Motor neuron (in vitro differentiated cells): Measurements from ENCODE around the gene LAMB4. TPM values are rescaled to one million over a fixed set of nuclear protein-coding genes. Genes with fewer than 3 reads are reported as not detected.

Experiments
- ATAC-seq, 8 experiments: fragments of 200-7000 bp; cut with Tn5 transposase; replicated peaks in 6 of 8; 2 replicates each; pipeline ENCODE4 v1.8.0; 2021; ENCODE audit warnings: mild to moderate bottlenecking in 8 of 8, moderate library complexity in 8 of 8
- H3K27ac ChIP-seq, 2 donors: fragments of 250-450 bp; sonication (Bioruptor Pico); 2 replicates each; pipeline ENCODE4 v1.9.0; 2021; ENCODE audit warnings: antibody characterized with exemption in 2 of 2, mild to moderate bottlenecking in 2 of 2, moderate library complexity in 1 of 2
- H3K4me1 ChIP-seq, 2 donors: fragments of 250-450 bp; sonication (Bioruptor Pico); replicated peaks in 1 of 2; 2 replicates each; pipeline ENCODE4 v1.6.1; 2021; ENCODE audit warnings: antibody characterized with exemption in 2 of 2, mild to moderate bottlenecking in 2 of 2, moderate library complexity in 1 of 2
- H3K4me3 ChIP-seq, 5 donors: fragments of 250-450 bp; sonication (Bioruptor Pico); 2 replicates each; pipeline ENCODE4 v1.9.0; 2021; ENCODE audit warnings: antibody characterized with exemption in 5 of 5, mild to moderate bottlenecking in 5 of 5, moderate library complexity in 4 of 5
- WGBS, 10 experiments: fragments of 450-650 bp; shearing (Covaris generic); methylation state at CpG; one replicate each; pipeline ENCODE4 v1.0.0; 2022; 5-methylcytosine and 5-hydroxymethylcytosine counted together
- in situ Hi-C, 9 experiments: fragments of 400-800 bp; cut with MboI; loops; one replicate each; pipeline ENCODE4 v1.15.0; 2021; ENCODE audit warnings: low sequenced_read_pairs in 9 of 9, low pct_unique_long_range_greater_than_20kb in 2 of 9; ENCODE audit not compliant: unreplicated experiment in 9 of 9
- total RNA-seq, 8 experiments: library from RNA; unstranded; fragments of 300-600 nt; gene quantifications; 2 replicates each; pipeline versions ENCODE4 v1.2.3 to v1.2.4, GENCODE V29; 2022

Gene LAMB4
- total RNA-seq, 8 experiments from 2014 or later = 0.07 to 1.2 (median 0.56) TPM

GRCh38 chr7:108059526-108059925 is 70.6 kb downstream of the LAMB4 start:
- 49 to 100% (median 87%) methylated on average over 1 to 6 of the region's 6 CpGs; no CpG with 5 or more reads in 1 of the 10 experiments for WGBS, 10 experiments
- H3K27ac ChIP-seq = no peak overlapping the region
- ATAC-seq = no peak
- in situ Hi-C loops = no loop called here
- no peak overlapping the region for H3K4me3 ChIP-seq
- no peaks in the 10 kb centered on the region for H3K4me1 ChIP-seq

GRCh38 chr7:108057951-108058481 is 72.1 kb downstream of the LAMB4 start:
- in situ Hi-C loops = no loop called here
- ATAC-seq = peak in 2 of 8 experiments; percentile 48 to 79
- no peaks in the 10 kb centered on the region for H3K4me1 ChIP-seq
- H3K27ac ChIP-seq = no peak overlapping the region
- H3K4me3 ChIP-seq = no peak overlapping the region
- WGBS, 10 experiments = 17 to 97% (median 69%) methylated on average over 1 to 4 of the region's 4 CpGs; no CpG with 5 or more reads in 1 of the 10 experiments

- WGBS, 10 experiments = 7 to 68% (median 57%) methylated on average over 1 to 7 of the region's 7 CpGs; no CpG with 5 or more reads in 2 of the 10 experiments
- H3K4me3 ChIP-seq = no peak overlapping the region
- no peaks in the 10 kb centered on the region for H3K4me1 ChIP-seq
- no peak for ATAC-seq
- H3K27ac ChIP-seq = no peak overlapping the region
- in situ Hi-C loops = no loop called here
Observed at GRCh38 chr7:108055611-108056021, 74.5 kb downstream of the LAMB4 start.

- WGBS, 10 experiments = 0 to 100% (median 60%) methylated on average over 1 of the region's 1 CpG; no CpG with 5 or more reads in 1 of the 10 experiments
Observed at GRCh38 chr7:108054537-108054936, 75.6 kb downstream of the LAMB4 start.

GRCh38 chr7:108053250-108053649 is 76.9 kb downstream of the LAMB4 start:
- Histone ChIP-seq H3K27ac (no peak overlapping the region), H3K4me1 (no peaks in the 10 kb centered on the region), H3K4me3 (no peak overlapping the region)
- no peak for ATAC-seq
- 50 to 100% (median 92%) methylated on average over 1 to 4 of the region's 4 CpGs; no CpG with 5 or more reads in 1 of the 10 experiments for WGBS, 10 experiments
- in situ Hi-C loops = no loop called here

More at GRCh38 chr7:108054537-108054936, 75.6 kb downstream of the LAMB4 start:
- Histone ChIP-seq H3K27ac (no peak overlapping the region), H3K4me3 (no peak overlapping the region), H3K4me1 (no peaks in the 10 kb centered on the region)
- in situ Hi-C loops = no loop called here
- peak in 3 of 8 experiments; percentile 79 to 82 (median 80) for ATAC-seq

- no peak overlapping the region for H3K27ac ChIP-seq
- WGBS, 10 experiments = 50 to 100% (median 79%) methylated on average over 1 of the region's 1 CpG; no CpG with 5 or more reads in 2 of the 10 experiments
- H3K4me3 ChIP-seq = no peak overlapping the region
- ATAC-seq = peak in 1 of 8 experiments; percentile 50
- in situ Hi-C loops = no loop called here
- no peaks in the 10 kb centered on the region for H3K4me1 ChIP-seq
Observed at GRCh38 chr7:108051454-108051853, 78.7 kb downstream of the LAMB4 start.

GRCh38 chr7:108049962-108050361 is 80.2 kb downstream of the LAMB4 start:
- Histone ChIP-seq H3K4me1 (peaks cover 0 to 9% of the 10 kb centered on the region in 2 donors), H3K4me3 (no peak overlapping the region), H3K27ac (no peak overlapping the region)
- in situ Hi-C loops = no loop called here
- WGBS, 10 experiments = 43 to 100% (median 80%) methylated on average over 1 to 2 of the region's 3 CpGs; no CpG with 5 or more reads in 4 of the 10 experiments
- ATAC-seq = no peak

- H3K4me1 ChIP-seq = peaks cover 0 to 9% of the 10 kb centered on the region in 2 donors
- whole genome bisulfite sequencing, 10 experiments = 87 to 100% (median 92%) methylated on average over 2 to 3 of the region's 3 CpGs; no CpG with 5 or more reads in 4 of the 10 experiments
- no peak for ATAC-seq
- H3K4me3 ChIP-seq = no peak overlapping the region
- H3K27ac ChIP-seq = no peak overlapping the region
- in situ Hi-C loops = no loop called here
Observed at GRCh38 chr7:108048422-108048821, 81.7 kb downstream of the LAMB4 start.

GRCh38 chr7:108046952-108047506 is 83.1 kb downstream of the LAMB4 start:
- Histone ChIP-seq H3K4me1 (peaks cover 0 to 9% of the 10 kb centered on the region in 2 donors), H3K4me3 (no peak overlapping the region), H3K27ac (no peak overlapping the region)
- in situ Hi-C loops = no loop called here
- WGBS, 10 experiments = 39 to 100% (median 87%) methylated on average over 2 to 6 of the region's 6 CpGs; no CpG with 5 or more reads in 1 of the 10 experiments
- ATAC-seq = no peak

GRCh38 chr7:108045669-108046068 is 84.5 kb downstream of the LAMB4 start:
- in situ Hi-C loops = no loop called here
- H3K27ac ChIP-seq = no peak overlapping the region
- peaks cover 0 to 9% of the 10 kb centered on the region in 2 donors for H3K4me1 ChIP-seq
- H3K4me3 ChIP-seq = no peak overlapping the region
- no peak for ATAC-seq
- WGBS, 10 experiments = 22 to 100% (median 80%) methylated on average over 1 of the region's 1 CpG; no CpG with 5 or more reads in 4 of the 10 experiments

- ATAC-seq = peak in 3 of 8 experiments; percentile 28 to 57 (median 37)
- H3K4me3 ChIP-seq = no peak overlapping the region
- peaks cover 0 to 9% of the 10 kb centered on the region in 2 donors for H3K4me1 ChIP-seq
- no peak overlapping the region for H3K27ac ChIP-seq
- in situ Hi-C loops = no loop called here
- WGBS, 10 experiments = 0 to 67% (median 38%) methylated on average over 1 of the region's 1 CpG; no CpG with 5 or more reads in 2 of the 10 experiments
Observed at GRCh38 chr7:108045154-108045553, 85.0 kb downstream of the LAMB4 start.

- peaks cover 0 to 9% of the 10 kb centered on the region in 2 donors for H3K4me1 ChIP-seq
- in situ Hi-C loops = no loop called here
- no peak overlapping the region for H3K4me3 ChIP-seq
- WGBS, 10 experiments = 84 to 100% (median 92%) methylated on average over 1 to 2 of the region's 2 CpGs; no CpG with 5 or more reads in 1 of the 10 experiments
- no peak overlapping the region for H3K27ac ChIP-seq
- no peak for ATAC-seq
Observed at GRCh38 chr7:108044345-108044744, 85.8 kb downstream of the LAMB4 start.

- Histone ChIP-seq H3K27ac (no peak overlapping the region), H3K4me3 (no peak overlapping the region), H3K4me1 (no peaks in the 10 kb centered on the region)
- in situ Hi-C loops = no loop called here
- ATAC-seq = no peak
Observed at GRCh38 chr7:108038986-108039385, 91.2 kb downstream of the LAMB4 start.
